OCI-LY3 (cell line): ENCODE data around the gene ILRUN.

Experiments used
- CTCF ChIP-seq: fragments of 200-600, 300-600 bp; sonication (generic); IDR thresholded peaks from 2 replicates; pipeline ENCODE4 v1.5.1; 2014; ENCODE audit warnings: antibody characterized with exemption, low read length, low read depth
- EZH2phosphoT487 ChIP-seq: fragments of 200-600 bp; shearing (Covaris generic); IDR thresholded peaks from 2 replicates; pipeline ENCODE4 v1.6.1; 2018; ENCODE audit warnings: antibody characterized with exemption, mixed run types, low read depth

GRCh38 chr6:34742094-34742493 is 45.5 kb upstream of the ILRUN start:
- TF ChIP-seq CTCF, result no peak
- TF ChIP-seq EZH2phosphoT487, result no peak
